K562 (cell line): Measurements from ENCODE around the gene AURKB. TPM values are rescaled to one million over a fixed set of nuclear protein-coding genes. Genes with fewer than 3 reads are reported as not detected.

Source experiments
- BRF1 ChIP-seq: IDR thresholded peaks from 3 replicates; pipeline ENCODE4 v1.6.1; 2011; ENCODE audit warnings: borderline replicate concordance, mild to moderate bottlenecking; ENCODE audit not compliant: insufficient read length; ENCODE audit errors: extremely low read depth
- CTCF ChIP-seq, 3 experiments: IDR thresholded peaks in 2 of 3; conservative IDR thresholded peaks in 1 of 3; 2 replicates each; pipeline ENCODE4 v1.5.1; 2011 to 2012; ENCODE audit warnings: low read length in 3 of 3, mild to moderate bottlenecking in 3 of 3, control low read depth in 2 of 3, improper control_type of control experiment in 1 of 3, inconsistent platforms in 1 of 3, low read depth in 1 of 3, mixed read lengths in 1 of 3, moderate library complexity in 1 of 3; ENCODE audit not compliant: insufficient read depth in 2 of 3
- CXXC5 ChIP-seq: fragments of 250-450 bp; sonication (Bioruptor Pico); IDR thresholded peaks from 2 replicates; pipeline ENCODE4 v1.8.0; 2022; ENCODE audit warnings: inconsistent platforms, mild to moderate bottlenecking, moderate library complexity
- E2F4 ChIP-seq: sonication (generic); formaldehyde crosslinking; IDR thresholded peaks from 2 replicates; pipeline ENCODE4 v1.8.0; 2022; ENCODE audit warnings: mild to moderate bottlenecking, low read depth, missing genetic modification reagents
- GTF2E2 ChIP-seq: fragments of 200-800 bp; sonication (Bioruptor generic); IDR thresholded peaks from 2 replicates; pipeline ENCODE4 v1.6.1; 2016; ENCODE audit warnings: missing genetic modification characterization, missing compliant biosample characterization
- GTF3C2 ChIP-seq: IDR thresholded peaks from 3 replicates; pipeline ENCODE4 v1.6.1; 2011; ENCODE audit warnings: borderline replicate concordance, mild to moderate bottlenecking, moderate library complexity; ENCODE audit not compliant: insufficient read length; ENCODE audit errors: extremely low read depth
- RBFOX2 ChIP-seq: fragments of 200-400 bp; formaldehyde crosslinking; IDR thresholded peaks from 2 replicates; pipeline ENCODE4 v1.6.1; 2017; ENCODE audit warnings: low read depth, mild to moderate bottlenecking, low read length, moderate library complexity
- RCOR1 ChIP-seq, 2 experiments: IDR thresholded peaks; 2 replicates each; pipeline ENCODE4 v1.6.1; 2012; ENCODE audit warnings: low read depth in 2 of 2, low read length in 2 of 2, borderline replicate concordance in 1 of 2, improper control_type of control experiment in 1 of 2
- SAFB2 ChIP-seq: fragments of 200-400 bp; formaldehyde crosslinking; IDR thresholded peaks from 2 replicates; pipeline ENCODE4 v1.6.1; 2018; ENCODE audit warnings: borderline replicate concordance, low read length, low read depth, moderate library complexity; ENCODE audit not compliant: severe bottlenecking
- SNIP1 ChIP-seq: fragments of 450-650 bp; IDR thresholded peaks from 2 replicates; pipeline ENCODE4 v1.7.1; 2017; ENCODE audit warnings: low read depth, mild to moderate bottlenecking
- TEAD4 ChIP-seq, 2 experiments: sonication (generic) in 1 of 2; formaldehyde crosslinking in 1 of 2; IDR thresholded peaks; 2 replicates each; pipeline versions ENCODE4 v1.6.1 to v1.8.0; 2012 to 2022; ENCODE audit warnings: borderline replicate concordance in 1 of 2, inconsistent platforms in 1 of 2, low read length in 1 of 2, mild to moderate bottlenecking in 1 of 2, missing genetic modification reagents in 1 of 2
- ZC3H4 ChIP-seq: sonication (generic); formaldehyde crosslinking; IDR thresholded peaks from 2 replicates; pipeline ENCODE4 v1.9.0; 2021; ENCODE audit warnings: missing genetic modification reagents, borderline replicate concordance
- ZNF263 ChIP-seq: sonication (generic); formaldehyde crosslinking; IDR thresholded peaks from 2 replicates; pipeline ENCODE4 v1.8.0; 2022; ENCODE audit warnings: mild to moderate bottlenecking, missing genetic modification reagents, borderline replicate concordance
- polyA plus RNA-seq, 8 experiments: library from polyadenylated mRNA; depleted of rRNA in 4 of 8; stranded (reverse) in 5 of 8; unstranded in 3 of 8; fragments of >200 nt; fragmentation: Nextera tagmentation in 2 of 8; fragmentation: Illumina TruSeq in 1 of 8; extraction: Ambion mirVana in 2 of 8; extraction: Trizol in 1 of 8; gene quantifications; 2 replicates each; pipeline versions ENCODE4 v1.2.1 to v1.2.3, GENCODE V29; 2011 to 2014; ENCODE audit warnings: inconsistent platforms in 1 of 8, missing spikeins in 1 of 8
- total RNA-seq, 7 experiments: library from RNA; depleted of rRNA in 6 of 7; stranded (reverse); fragments of >200 nt in 6 of 7; fragmentation: Illumina TruSeq in 2 of 7; extraction: Trizol in 2 of 7; gene quantifications; 2 replicates each; pipeline versions ENCODE4 v1.2.1 to v1.2.3, GENCODE V29; 2011 to 2021; ENCODE audit warnings: low replicate concordance in 1 of 7
- TF ChIP-seq, protein P1 (sequence below): IDR thresholded peaks from 2 replicates; pipeline ENCODE4 v1.6.1; 2011; ENCODE audit warnings: borderline replicate concordance, low read depth, mild to moderate bottlenecking, moderate library complexity, low read length; ENCODE audit not compliant: insufficient read depth, poor library complexity, severe bottlenecking
- TF ChIP-seq, protein P2 (sequence below): fragments of 450-650 bp; IDR thresholded peaks from 2 replicates; pipeline ENCODE4 v1.6.1; 2016; ENCODE audit warnings: missing biosample characterization, missing genetic modification characterization

The AURKB gene
- total and polyA plus RNA-seq, 9 of the 15 experiments (the other 6 are each of a cell fraction or from before 2014, with no cell fraction given) = 27.2 to 114 (median 74.8) TPM

- TF ChIP-seq BRF1 = peak; percentile 35
- peak; percentile 69 for TF ChIP-seq TEAD4 (IDR thresholded peaks at IDR 0.05; ENCODE audit: low read length)
- TF ChIP-seq TEAD4 (CRISPR knock-in tag; IDR thresholded peaks at IDR 0.05; ENCODE audit: borderline replicate concordance) = no peak
- no peak for TF ChIP-seq ZC3H4 (CRISPR knock-in tag)
- TF ChIP-seq GTF2E2 (tag) = no peak
- TF ChIP-seq CXXC5 = peak; percentile 15; the same call in 1 of the 2 replicates
- TF ChIP-seq, protein P1, sequence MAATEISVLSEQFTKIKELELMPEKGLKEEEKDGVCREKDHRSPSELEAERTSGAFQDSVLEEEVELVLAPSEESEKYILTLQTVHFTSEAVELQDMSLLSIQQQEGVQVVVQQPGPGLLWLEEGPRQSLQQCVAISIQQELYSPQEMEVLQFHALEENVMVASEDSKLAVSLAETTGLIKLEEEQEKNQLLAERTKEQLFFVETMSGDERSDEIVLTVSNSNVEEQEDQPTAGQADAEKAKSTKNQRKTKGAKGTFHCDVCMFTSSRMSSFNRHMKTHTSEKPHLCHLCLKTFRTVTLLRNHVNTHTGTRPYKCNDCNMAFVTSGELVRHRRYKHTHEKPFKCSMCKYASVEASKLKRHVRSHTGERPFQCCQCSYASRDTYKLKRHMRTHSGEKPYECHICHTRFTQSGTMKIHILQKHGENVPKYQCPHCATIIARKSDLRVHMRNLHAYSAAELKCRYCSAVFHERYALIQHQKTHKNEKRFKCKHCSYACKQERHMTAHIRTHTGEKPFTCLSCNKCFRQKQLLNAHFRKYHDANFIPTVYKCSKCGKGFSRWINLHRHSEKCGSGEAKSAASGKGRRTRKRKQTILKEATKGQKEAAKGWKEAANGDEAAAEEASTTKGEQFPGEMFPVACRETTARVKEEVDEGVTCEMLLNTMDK = no peak
- no peak for TF ChIP-seq E2F4
- TF ChIP-seq RBFOX2 = peak; percentile 50
- TF ChIP-seq, protein P2, sequence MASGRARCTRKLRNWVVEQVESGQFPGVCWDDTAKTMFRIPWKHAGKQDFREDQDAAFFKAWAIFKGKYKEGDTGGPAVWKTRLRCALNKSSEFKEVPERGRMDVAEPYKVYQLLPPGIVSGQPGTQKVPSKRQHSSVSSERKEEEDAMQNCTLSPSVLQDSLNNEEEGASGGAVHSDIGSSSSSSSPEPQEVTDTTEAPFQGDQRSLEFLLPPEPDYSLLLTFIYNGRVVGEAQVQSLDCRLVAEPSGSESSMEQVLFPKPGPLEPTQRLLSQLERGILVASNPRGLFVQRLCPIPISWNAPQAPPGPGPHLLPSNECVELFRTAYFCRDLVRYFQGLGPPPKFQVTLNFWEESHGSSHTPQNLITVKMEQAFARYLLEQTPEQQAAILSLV = no peak
- TF ChIP-seq CTCF (IDR thresholded peaks at IDR 0.05 in 2 of 3, conservative IDR thresholded peaks at IDR 0.05 in 1 of 3; ENCODE audit: insufficient read depth in 2 of 3, low read depth in 1 of 3, low read length in 3 of 3) = no peak
- peak; percentile 96 for TF ChIP-seq GTF3C2
- TF ChIP-seq SNIP1 = no peak
- no peak for TF ChIP-seq SAFB2
- 0 out of 4 replicates have a peak, but pooled peaks of 1 of the 2 experiments have one; percentile 12 for TF ChIP-seq RCOR1 (IDR thresholded peaks at IDR 0.05; ENCODE audit: borderline replicate concordance in 1 of 2, low read depth in 2 of 2, low read length in 2 of 2)
- peak; percentile 13; the same call in 1 of the 2 replicates for TF ChIP-seq ZNF263
Observed at GRCh38 chr17:8185582-8186445, 24.6 kb downstream of the AURKB start (continued).
